OCI-M2 (cell line): ENCODE measurements around the gene MT1F.

Source experiments
- DNase-seq: peaks from one replicate; lab custom pipeline; 2025; ENCODE audit not compliant: unreplicated experiment; lab: John Stamatoyannopoulos, UW

MT1F gene

GRCh38 chr16:56625140-56625942, 32.4 kb upstream of the MT1F start, which contains the start of gene MT1E:
TSS of gene MT1E (plus strand) at chr16:56625781. CDS start at chr16:56625852, 71 bp downstream.
- no peak for DNase-seq

- no peak for DNase-seq
These were observed 31.7 kb upstream of the MT1F start for GRCh38 chr16:56625943-56626654.

- no peak for DNase-seq
These were observed 31.1 kb upstream of the MT1F start for GRCh38 chr16:56626685-56627084.

GRCh38 chr16:56628486-56629350, 29.0 kb upstream of the MT1F start:
- DNase-seq = no peak

GRCh38 chr16:56629531-56629930, 28.2 kb upstream of the MT1F start:
- DNase-seq = no peak

- no peak for DNase-seq
These were observed 27.6 kb upstream of the MT1F start for GRCh38 chr16:56630134-56630533.

- DNase-seq = no peak
These were observed 26.6 kb upstream of the MT1F start for GRCh38 chr16:56631197-56631596.

GRCh38 chr16:56631832-56632155, 26.0 kb upstream of the MT1F start:
- DNase-seq = no peak

- DNase-seq = no peak
These were observed 25.5 kb upstream of the MT1F start, which contains the start of gene MT1M for GRCh38 chr16:56632156-56632847. TSS of gene MT1M (plus strand) at chr16:56632659. CDS start at chr16:56632732, 73 bp downstream.

- DNase-seq = no peak
These were observed 24.9 kb upstream of the MT1F start for GRCh38 chr16:56632848-56633365.

GRCh38 chr16:56633535-56633934, 24.2 kb upstream of the MT1F start:
- no peak for DNase-seq

- no peak for DNase-seq
These were observed 22.9 kb upstream of the MT1F start for GRCh38 chr16:56634715-56635440.

- no peak for DNase-seq
These were observed 22.3 kb upstream of the MT1F start for GRCh38 chr16:56635441-56635967.

GRCh38 chr16:56636616-56637413, 20.9 kb upstream of the MT1F start:
- no peak for DNase-seq

- no peak for DNase-seq
These were observed 19.7 kb upstream of the MT1F start, which contains the start of gene MT1A for GRCh38 chr16:56637814-56638750. TSS of gene MT1A (plus strand) at chr16:56638666. CDS start at chr16:56638739, 73 bp downstream.

GRCh38 chr16:56639045-56639444, 18.7 kb upstream of the MT1F start:
- no peak for DNase-seq

- no peak for DNase-seq
These were observed 17.7 kb upstream of the MT1F start for GRCh38 chr16:56640076-56640475.

GRCh38 chr16:56641166-56641565, 16.6 kb upstream of the MT1F start:
- no peak for DNase-seq
